NCI-H1048 (cell line): ENCODE results near the gene KHK.
A peak's percentile ranks its signal among the peaks of the same experiment; 100 is the strongest.

ENCODE experiments used
- DNase-seq: peaks from one replicate; lab custom pipeline; 2025; lab: John Stamatoyannopoulos, UW

The KHK gene

DNA sequence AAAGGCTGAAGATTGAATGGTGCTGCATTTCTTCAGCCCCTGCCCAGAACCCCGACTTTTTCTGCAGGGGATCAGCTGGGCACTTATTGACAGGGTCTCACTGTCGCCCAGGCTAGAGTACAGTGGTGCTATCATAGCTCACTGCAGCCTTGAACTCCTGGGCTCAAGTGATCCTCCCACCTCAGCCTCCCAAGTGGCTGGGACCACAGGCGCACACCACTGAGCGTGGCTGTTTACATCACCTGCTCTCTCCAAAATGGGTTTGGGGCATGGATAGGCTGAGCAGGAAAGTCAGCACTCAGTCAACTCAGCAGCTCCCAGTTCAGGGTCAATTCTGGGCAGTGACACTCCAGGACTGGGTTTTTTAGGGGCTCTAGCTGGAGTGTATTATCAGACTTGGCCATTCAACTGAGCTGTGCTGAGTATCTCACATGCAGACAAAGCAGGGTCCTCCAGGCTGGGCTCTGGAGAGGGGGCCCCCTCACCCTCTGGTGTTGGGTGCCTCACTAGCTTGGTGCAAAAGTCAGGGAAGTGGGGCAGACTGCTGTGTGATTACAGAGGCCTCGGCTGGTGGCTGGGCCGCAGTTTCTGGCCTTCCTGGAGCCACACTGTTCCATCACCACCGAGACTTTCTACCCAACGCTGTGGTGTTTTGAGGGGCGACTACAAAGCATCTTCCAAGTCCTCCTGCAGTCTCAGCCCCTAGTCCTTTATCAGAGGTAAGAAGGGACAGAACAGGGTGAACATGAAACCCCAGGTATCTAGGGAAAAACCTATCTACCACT, 41.5 kb downstream of the KHK start:
- DNase-seq, result no peak

DNA sequence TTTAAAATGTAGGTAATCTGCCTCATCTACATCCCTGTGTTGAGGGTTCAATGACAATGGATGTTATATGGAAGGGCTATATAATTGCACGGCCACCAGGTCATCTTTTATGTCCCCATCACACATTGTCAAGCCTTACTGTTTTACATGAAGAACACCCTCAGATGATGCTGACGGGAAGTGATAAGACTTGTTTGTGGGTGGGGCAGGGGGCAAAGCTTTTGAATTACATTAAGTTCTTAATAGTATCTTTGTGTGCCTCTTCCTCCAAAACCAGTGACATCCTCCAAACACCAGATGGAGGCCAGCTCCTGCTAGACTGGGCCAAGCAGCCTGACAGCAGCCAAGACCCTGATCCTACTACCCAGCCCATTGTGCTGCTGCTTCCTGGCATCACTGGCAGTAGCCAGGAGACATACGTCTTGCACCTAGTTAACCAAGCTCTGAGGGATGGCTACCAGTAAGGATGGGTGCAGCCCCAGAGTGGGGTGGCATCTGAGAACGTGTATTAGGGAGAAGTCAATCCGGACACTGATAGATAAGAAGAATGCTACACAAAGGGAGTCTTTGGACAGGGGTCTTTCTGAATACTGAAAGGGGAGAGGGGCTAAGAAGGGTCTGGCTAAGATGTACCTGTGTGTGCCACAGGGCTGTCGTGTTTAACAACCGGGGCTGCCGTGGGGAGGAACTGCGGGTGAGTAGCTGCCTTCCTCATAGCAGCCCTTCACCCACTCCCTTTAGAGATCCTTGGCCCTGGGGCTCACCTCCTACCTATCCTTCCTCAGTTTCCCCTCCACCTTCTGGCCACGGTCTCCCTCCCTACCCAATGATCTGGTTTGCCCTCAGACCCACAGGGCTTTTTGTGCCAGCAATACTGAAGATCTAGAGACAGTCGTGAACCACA, 42.3 kb downstream of the KHK start:
- DNase-seq, result no peak

DNA sequence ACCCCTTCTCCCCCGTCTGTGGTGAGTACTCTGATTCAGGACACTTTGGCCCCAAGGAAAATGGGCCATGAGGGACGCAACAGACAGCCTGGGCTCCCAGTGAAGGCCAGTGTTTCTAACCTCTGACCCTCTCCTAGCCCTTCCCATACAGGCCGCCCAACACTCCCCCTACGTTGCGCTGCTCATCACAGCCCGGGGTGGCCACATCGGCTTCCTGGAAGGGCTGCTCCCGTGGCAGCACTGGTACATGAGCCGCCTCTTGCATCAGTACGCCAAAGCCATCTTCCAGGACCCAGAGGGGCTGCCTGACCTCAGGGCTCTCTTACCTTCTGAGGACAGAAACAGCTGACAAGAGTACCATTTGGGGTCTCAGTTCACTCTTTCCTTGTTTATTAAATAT, 43.8 kb downstream of the KHK start:
- DNase-seq, result no peak

DNA sequence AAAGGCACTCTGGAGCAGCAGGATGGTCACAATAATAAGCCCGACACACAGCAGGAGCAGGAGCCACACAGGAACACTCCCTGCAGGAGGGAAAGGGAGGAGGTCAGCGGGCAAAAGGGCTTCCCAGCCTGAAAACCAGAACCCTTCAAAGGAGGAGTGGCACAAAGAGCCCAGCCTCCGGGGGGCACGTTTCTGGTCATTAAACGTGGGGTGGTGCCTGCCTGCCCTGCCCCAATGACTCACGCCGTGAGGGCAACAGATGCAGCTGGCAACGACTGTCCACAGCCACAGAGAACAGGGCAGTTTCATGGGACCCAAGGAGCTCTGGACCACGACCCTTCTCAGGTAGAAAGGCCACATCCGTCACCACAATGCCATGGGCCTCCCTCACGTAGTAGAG, 44.9 kb downstream of the KHK start:
- DNase-seq, result no peak

DNA sequence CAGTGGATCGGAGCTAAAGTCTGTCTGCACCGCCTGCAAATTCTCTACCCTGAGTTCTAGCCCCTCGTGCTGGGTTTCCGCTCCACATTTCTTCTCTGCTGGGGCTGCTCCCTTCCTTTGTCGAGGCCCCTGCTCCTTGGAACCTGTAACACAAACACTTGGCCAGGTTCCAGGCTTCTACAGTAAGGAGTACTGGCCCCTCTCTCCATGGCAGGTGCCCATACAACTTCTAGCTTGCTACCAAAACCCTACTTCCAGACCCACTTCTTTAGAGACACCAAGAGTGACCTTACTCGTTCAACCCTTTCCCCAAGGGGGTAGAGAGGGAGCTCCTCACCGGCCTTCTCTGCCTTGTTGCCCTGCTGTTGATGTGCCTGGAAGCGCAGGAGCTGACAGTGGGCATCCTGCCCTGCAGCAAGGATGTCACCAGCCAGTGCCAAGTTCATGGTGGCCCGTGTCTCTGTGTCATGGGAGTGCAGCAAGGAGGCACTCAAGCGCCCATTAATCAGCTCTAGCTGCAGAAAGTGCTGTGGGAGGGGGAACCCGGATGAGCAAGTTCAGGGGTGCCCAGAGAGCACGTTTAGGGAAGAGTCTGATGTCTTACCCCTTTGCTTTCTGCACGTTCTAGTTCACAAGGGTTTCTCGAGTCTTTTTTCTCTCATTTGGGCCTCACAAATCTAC, 46.8 kb downstream of the KHK start:
- no peak for DNase-seq

DNA sequence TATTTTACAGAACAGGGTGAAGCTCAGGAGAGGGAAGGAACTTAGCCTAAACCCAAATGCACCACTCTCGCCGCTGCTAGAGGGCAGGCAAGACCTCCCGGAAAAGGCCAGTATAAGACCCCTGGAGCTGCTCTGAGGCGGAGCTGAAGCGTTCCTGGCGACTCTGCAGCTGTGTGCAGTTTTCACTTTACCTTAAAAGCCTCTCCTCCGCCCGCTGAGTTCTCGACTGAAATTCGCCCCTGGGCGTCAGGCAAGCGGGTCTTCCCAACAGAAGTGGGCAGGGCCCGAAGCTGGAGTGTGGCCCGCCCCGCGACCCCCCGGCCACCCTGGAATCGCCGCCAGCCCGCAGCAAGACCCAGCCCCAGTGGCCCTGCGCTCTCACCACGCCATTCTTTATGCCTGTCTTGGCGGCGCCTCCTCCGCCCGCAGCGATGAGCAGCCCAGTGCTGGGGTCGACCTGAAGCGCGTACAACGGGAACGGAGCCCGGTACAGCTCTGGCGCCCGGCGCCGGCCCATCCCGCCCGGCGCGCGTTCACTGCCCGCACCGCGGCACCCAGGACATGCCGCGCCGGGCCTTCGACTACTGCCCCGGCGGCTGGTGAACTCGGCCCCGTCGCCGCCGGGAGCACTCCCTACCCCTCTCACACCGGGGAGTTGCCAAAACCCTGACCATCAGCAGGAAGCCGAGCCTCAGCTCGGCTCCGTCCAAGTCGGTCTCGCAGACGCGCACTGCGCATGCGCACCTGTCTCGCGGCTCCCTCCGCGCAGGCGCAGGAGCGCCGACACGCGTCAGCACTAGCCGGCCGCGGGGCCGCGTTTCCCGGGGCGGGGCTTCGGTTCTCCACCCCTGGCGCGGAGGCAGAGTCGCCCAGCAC, 47.6 kb downstream of the KHK start, which contains the start of gene PREB:
PREB (minus strand) TSS at position 732 of the 876 bp plus-strand sequence; CDS start at position 517, 215 bp downstream.
- DNase-seq, result peak; percentile 90

DNA sequence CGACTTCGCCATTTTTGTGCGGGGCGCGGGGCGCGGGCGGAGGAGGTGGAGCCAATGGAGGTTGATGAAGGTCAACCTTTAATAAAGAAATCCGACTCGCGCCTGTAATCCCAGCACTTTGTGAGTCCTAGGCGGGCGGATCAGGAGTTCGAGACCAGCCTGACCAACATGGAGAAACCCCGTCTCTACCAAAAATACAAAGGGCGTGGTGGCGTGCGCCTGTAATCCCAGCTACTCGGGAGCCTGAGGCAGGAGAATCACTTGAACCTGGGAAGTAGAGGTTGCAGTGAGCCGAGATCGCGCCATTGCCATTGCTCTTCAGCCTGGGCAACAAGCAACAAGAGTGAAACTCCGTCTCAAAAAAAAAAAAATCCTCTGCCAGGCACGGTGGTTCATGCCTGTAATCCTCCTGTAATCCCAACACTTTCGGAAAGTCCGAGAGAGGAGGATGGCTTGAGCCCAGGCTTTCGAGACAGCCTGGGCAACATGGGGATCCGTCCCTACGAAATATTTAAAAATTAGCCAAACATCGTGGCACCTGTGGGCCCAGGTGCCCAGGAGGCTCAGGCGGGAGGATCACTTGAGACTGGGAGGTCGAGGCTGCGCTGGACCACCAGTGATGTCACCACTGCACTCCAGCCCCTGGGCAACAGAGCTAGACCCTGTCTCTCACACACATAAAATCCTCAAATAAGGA, 48.4 kb downstream of the KHK start:
- DNase-seq, result no peak

DNA sequence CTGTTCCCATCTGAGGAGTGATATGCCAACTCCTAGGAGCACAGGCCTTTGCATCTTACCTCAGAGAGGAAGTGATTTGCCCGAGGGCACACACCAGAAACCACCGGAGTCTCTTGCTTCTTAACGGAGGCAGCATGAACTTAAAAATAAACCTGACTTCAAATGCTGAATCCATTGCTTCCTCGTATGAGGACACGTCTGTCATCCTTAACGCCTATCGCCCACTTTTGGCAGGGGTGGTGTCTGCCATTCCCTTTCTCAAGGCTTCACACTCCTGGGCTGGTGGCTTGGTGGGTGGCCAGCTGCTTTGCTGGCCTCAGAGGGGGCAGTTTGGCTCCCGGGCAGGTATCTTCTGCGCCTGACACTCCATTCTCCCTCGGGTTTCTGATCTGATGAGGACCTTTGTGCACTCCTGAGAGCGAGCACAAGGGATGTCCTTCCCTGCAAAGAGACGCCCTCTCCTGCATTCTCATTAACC, 48.9 kb downstream of the KHK start:
- DNase-seq, result no peak

DNA sequence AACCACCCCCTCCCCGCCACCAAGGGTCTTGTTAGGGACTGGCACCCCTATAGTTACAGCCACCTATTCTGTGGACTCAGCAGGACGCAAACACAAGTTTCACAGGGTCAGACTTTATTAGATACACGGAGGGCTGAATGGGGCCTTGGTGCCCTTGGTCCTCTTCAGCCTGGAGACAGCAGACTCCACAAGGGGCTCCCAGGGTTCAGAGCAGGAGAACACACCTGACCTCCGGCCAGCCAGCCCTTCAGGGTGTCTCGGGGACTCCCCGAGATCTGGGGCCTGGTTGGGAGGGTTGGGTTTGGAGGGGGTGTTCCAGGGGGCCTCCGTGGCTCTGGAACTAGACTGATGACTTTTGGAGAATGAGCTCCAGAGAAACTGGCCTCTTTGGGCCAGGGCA, 50.2 kb downstream of the KHK start:
- DNase-seq, result no peak

DNA sequence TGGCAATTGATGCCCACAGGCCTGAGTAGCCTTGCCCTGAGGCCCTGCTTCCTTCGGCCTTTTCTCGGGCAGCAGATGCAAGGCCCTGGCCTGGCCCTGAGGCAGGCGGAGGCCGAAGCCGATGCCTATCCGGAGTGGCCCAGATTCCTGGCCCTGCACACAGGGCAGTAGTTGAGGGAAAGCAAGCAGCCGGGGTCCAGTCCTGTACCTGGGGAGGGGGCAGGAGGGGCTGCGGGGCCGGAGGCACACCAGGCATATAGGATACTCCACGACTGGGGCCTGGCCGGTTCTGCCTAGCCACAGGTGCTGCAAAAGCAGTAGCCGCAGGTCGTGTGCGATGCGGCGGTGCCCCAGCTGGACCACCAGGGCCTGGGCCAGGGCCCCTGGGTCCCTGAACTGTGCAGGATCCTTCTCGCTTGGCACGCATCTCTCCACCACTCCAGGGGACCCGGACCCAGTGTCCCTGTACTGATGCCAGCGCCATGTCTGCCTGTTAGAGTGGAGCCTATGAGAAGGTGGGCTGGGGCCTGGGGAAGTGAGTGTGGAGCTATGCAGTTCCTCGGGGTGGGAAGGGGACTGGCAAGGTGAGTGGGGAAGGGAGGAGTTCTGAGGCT, 50.9 kb downstream of the KHK start:
- no peak for DNase-seq

DNA sequence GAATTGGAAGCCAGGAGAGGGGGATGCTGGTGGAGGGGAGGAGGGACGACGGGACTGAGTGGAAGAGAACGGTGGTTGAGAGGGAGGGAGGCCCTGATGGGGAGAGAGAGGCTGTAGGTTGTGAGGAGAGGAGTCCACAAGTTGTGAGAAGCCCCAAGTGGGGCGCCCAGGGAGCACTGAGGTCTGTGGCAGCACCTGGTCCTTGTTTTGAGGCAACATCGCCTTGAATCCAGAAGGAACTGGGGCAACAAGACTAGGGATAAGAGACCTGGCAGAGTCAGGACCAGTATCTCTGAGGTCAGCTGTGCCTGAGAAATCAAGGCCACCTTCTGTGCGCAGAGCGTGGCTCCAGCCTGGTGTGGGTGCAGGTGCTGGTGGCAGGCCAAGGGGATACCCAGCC, 51.5 kb downstream of the KHK start:
- no peak for DNase-seq

DNA sequence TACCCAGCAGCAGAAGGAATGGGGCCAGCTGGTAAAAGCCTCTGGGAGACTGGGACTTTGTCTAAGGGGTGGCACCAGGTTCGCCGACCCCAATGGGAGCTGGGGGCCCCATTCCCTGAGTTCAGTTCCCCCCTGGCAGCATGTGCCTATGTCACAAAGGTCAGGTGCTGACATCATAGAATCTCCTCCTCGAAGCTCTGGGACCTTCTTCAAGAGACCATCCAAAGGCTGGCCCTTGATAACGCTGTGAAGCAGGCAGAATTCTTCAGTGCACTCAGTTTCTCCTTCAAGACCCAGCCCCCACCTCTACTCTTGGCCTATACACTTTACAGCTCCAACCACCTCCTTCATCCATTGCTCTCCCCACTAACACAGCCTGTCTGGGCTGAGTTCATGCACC, 52.7 kb downstream of the KHK start, which contains the start of gene PRR30:
PRR30 (minus strand) TSS at position 101 of the 400 bp plus-strand sequence. CDS start 1,081 bp downstream, outside the sequence.
- no peak for DNase-seq

DNA sequence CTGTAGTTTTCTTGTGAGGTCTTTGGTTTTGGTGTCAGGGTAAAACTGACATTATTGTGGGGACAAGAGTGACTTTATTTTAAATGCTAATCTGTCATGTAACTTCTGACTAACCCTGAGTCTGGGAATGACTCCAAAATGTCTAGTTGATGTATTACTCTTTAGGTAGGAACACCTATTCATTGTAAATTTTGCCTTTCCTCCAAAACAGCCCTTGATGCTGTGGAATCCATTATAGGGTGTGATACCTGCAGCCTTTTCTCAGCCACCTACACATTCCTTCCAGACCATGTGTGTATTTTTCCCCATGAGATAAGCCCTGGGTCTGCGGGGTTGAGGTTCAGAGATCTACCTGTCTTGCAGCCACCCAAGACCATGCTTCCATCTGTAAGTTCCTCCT, 56.7 kb downstream of the KHK start:
- no peak for DNase-seq

DNA sequence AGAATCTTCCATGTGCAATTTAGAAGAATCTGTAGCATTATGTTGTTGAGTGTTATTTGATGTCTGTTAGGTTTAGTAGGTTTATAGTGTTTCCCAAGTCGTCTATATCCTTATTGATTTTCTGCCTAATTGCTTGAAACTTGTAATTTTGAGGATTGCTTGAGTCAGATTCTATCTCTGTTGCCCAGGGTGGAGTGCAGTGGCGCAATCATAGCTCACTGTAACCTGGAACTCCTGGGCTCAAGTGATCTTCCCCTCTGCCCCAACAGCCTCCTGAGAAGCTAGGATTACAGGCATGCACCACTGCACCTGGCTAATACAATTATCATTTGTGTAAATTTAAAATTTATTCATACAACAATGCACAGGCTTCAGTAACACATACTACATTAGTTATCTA, 59.1 kb downstream of the KHK start:
- DNase-seq, result no peak

DNA sequence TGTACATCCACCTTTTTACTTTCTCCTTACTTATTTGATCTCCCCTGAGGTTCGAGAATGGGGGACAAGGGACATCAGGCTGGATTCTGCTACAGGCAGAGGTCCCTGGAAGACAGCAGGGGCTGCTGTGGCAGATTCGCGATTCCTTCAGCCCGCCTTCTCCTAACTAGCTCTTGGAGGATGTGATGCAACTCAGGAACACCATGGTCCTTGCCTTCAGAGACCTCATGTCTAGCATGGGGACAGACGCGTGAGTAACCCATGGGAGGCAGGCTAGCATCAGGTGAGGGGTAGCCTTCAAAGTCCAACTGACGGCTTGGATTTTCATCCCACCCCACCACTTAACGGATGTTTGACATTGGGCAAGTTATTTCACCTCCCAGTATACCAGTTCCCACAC, 61.4 kb downstream of the KHK start:
- DNase-seq, result no peak

DNA sequence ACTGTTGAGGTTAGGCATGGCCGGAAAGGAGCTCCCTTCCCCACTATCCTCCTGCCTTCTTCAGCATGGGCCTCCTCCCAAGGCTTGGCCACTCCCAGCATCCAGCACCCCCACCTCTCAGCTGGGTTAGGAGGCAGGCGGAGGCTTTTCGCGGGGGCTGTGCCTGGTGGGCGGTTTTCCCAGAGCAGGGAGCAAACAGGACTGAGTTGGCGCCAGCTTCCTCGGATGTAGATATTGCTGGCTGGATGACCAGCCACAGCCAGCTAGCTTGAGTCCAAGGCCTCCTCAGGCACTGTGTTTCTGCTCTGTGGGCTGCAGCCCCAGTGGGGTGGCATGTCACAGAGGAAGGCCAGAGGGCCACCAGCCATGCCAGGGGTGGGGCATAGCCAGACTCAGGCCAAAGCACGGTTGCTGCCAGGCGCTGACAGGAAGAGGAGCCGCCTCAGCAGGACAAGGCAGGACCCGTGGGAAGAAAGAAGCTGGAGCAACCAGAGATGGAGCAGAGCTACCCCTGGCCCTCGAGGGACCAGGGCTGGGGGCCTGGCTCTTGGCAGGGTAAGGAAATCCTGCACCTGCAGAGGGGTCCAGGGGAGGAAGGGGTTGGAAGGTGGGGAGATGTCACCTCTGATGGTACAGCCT, 62.3 kb downstream of the KHK start, which contains the start of gene TCF23:
TCF23 (plus strand) TSS at position 204 of the 639 bp plus-strand sequence; CDS start at position 334, 130 bp downstream.
- no peak for DNase-seq

DNA sequence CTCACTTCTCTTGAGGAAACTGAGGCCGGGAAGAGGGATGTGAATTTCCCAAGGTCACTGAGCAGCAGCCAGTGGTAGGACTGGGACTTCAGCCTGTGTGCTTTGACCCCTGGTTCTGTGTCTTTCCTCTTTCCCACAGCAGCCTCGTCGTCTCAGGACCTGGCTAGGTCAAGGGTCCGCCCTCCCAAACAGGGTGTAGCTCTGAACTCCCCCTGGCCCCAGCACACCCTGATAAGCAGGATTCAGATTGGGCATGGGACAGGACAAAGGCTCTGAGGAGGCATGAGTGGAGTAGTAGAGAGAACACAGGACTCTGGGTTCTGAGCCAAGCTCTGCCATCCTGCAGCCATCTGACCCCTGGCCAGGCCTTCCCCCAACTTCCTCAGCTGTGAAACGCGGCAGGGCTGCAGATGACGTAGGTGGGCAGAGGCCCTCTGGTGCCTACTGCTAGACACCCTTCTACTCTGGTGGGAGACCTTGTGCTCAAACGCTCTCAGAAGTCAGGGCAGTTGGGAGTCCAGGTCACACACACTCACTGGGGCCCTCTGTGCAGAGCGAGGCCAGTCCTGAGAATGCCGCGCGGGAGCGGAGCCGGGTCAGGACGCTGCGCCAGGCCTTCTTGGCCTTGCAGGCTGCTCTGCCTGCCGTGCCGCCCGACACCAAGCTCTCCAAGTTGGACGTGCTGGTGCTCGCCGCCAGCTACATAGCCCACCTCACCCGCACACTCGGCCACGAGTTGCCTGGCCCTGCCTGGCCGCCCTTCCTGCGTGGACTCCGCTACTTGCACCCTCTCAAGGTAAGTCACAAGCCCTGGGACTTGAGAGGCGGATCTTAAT, 63.2 kb downstream of the KHK start:
- DNase-seq, result no peak
